Loucy (cell line): ENCODE measurements around the gene PHYHD1.

Experiments
- CTCF ChIP-seq: fragments of 200-600 bp; sonication (generic); conservative IDR thresholded peaks from 2 replicates; pipeline ENCODE4 v1.5.1; 2014; ENCODE audit warnings: mild to moderate bottlenecking, antibody characterized with exemption, low read length
- EZH2phosphoT487 ChIP-seq: fragments of 200-600 bp; IDR thresholded peaks from 2 replicates; pipeline ENCODE4 v1.6.1; 2018; ENCODE audit warnings: antibody characterized with exemption, mild to moderate bottlenecking, moderate library complexity, borderline replicate concordance

DNA sequence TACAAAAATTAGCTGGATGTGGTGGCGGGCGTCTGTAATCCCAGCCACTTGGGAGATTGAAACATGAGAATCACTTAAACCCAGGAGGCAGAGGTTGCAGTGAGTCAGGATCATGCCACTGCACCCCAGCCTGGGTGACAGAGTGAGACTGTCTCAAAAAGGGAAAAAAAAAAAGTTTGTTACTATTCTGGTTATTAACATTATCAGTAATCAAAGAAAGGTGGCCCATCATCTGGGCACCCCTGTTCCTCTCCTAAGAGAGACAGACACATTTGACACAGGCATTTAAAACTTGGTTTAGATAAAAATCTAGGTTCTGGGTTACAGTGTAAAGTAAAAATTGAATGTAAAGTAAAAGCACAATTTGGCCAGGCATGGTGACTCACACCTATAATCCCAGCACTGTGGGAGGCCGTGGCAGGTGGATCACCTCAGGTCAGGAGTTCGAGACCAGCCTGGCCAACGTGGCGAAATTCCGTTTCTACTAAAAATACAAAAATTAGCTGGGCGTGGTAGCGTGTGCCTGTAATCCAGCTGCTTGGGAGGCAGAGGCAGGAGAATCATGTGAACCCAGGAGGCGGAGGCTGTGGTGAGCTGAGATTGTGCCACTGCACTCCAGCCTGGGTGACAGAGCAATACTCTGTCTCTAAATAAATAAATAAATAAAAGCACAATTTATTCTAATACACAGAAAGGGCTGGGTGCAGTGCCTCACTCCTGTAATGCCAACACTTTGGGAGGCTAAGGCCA lies 16.7 kb upstream of the PHYHD1 start:
- TF ChIP-seq CTCF (no peak), EZH2phosphoT487 (no peak)
